Neural cell (in vitro differentiated cells): ENCODE results near the gene ILF3. TPM values are rescaled to one million over a fixed set of nuclear protein-coding genes. Genes with fewer than 3 reads are reported as not detected.

Source experiments
- H2AFZ ChIP-seq: fragments of 200-600, 300-800 bp; sonication (generic), shearing (Covaris generic); 2 replicates; pipeline ENCODE4 v1.6.0; 2014; ENCODE audit warnings: low read depth, mild to moderate bottlenecking, antibody characterized with exemption, low read length, moderate library complexity
- H3F3A ChIP-seq: fragments of 200-600 bp; shearing (Covaris generic); 2 replicates; pipeline ENCODE4 v1.6.1; 2016; ENCODE audit warnings: mild to moderate bottlenecking, moderate library complexity, mixed read lengths, antibody characterized with exemption, low read length; ENCODE audit not compliant: insufficient read depth, poor library complexity, severe bottlenecking
- H3K27ac ChIP-seq: fragments of 200-600, 300-800 bp; sonication (generic), shearing (Covaris generic); 2 replicates; pipeline ENCODE4 v1.5.1; 2014; ENCODE audit warnings: mild to moderate bottlenecking, low read length, moderate library complexity
- H3K27me3 ChIP-seq: fragments of 300-800, 200-600 bp; sonication (generic), shearing (Covaris generic); 2 replicates; pipeline ENCODE4 v1.6.0; 2014; ENCODE audit warnings: mild to moderate bottlenecking, low read depth, low read length, moderate library complexity; ENCODE audit not compliant: insufficient read depth
- H3K36me3 ChIP-seq: fragments of 300-800, 200-600 bp; sonication (generic), shearing (Covaris generic); 2 replicates; pipeline ENCODE4 v1.5.1; 2014; ENCODE audit warnings: mild to moderate bottlenecking, antibody characterized with exemption, low read length, moderate library complexity; ENCODE audit not compliant: insufficient read depth
- H3K4me2 ChIP-seq: fragments of 300-800, 200-600 bp; sonication (generic), shearing (Covaris generic); 2 replicates; pipeline ENCODE4 v1.6.0; 2014; ENCODE audit warnings: mild to moderate bottlenecking, low read length
- H3K4me3 ChIP-seq: fragments of 300-800, 200-600 bp; sonication (generic), shearing (Covaris generic); 2 replicates; pipeline ENCODE4 v1.5.1; 2014; ENCODE audit warnings: mild to moderate bottlenecking, low read length, moderate library complexity
- H3K79me2 ChIP-seq: fragments of 200-600 bp; shearing (Covaris generic); replicated peaks from 2 replicates; pipeline ENCODE4 v1.6.0; 2014; ENCODE audit warnings: mild to moderate bottlenecking, low read length, moderate library complexity; ENCODE audit not compliant: insufficient read depth
- H3K9ac ChIP-seq: fragments of 300-800, 200-600 bp; sonication (generic), shearing (Covaris generic); 2 replicates; pipeline ENCODE4 v1.6.1; 2016; ENCODE audit warnings: mild to moderate bottlenecking, low read length, mixed read lengths
- H3K9me2 ChIP-seq: fragments of 200-600 bp; shearing (Covaris generic); 2 replicates; pipeline ENCODE4 v1.6.1; 2016; ENCODE audit warnings: mild to moderate bottlenecking, low read length, mixed read lengths; ENCODE audit not compliant: insufficient read depth
- H3K9me3 ChIP-seq: fragments of 200-600, 300-800 bp; sonication (generic), shearing (Covaris generic); 2 replicates; pipeline ENCODE4 v1.6.1; 2016; ENCODE audit warnings: mild to moderate bottlenecking, mixed run types, low read length, moderate library complexity, mixed read lengths
- H4K20me1 ChIP-seq: fragments of 200-600 bp; shearing (Covaris generic); 2 replicates; pipeline ENCODE4 v1.6.1; 2016; ENCODE audit warnings: mild to moderate bottlenecking, mixed run types; ENCODE audit not compliant: insufficient read depth
- CTCF ChIP-seq: fragments of 450-650 bp; IDR thresholded peaks from 2 replicates; pipeline ENCODE4 v1.5.1; 2014; ENCODE audit warnings: antibody characterized with exemption, mild to moderate bottlenecking, moderate library complexity; ENCODE audit not compliant: poor library complexity, severe bottlenecking
- EP300 ChIP-seq: fragments of 450-650 bp; conservative IDR thresholded peaks from 2 replicates; pipeline ENCODE4 v1.6.1; 2014; ENCODE audit warnings: antibody characterized with exemption, mild to moderate bottlenecking, moderate library complexity; ENCODE audit not compliant: poor library complexity, severe bottlenecking
- EZH2 ChIP-seq: fragments of 200-600, 300-800 bp; shearing (Covaris generic), sonication (generic); IDR thresholded peaks from 2 replicates; pipeline ENCODE4 v1.6.1; 2014; ENCODE audit warnings: antibody characterized with exemption, low read length, borderline replicate concordance, mild to moderate bottlenecking; ENCODE audit not compliant: insufficient read depth, poor library complexity, severe bottlenecking
- MXI1 ChIP-seq: fragments of 450-650 bp; conservative IDR thresholded peaks from 2 replicates; pipeline ENCODE4 v1.6.1; 2014; ENCODE audit warnings: antibody characterized with exemption, mild to moderate bottlenecking; ENCODE audit not compliant: poor library complexity, severe bottlenecking
- POLR2AphosphoS5 ChIP-seq: IDR thresholded peaks from 2 replicates; pipeline ENCODE4 v1.6.1; 2012
- RAD21 ChIP-seq: fragments of 450-650 bp; conservative IDR thresholded peaks from 2 replicates; pipeline ENCODE4 v1.6.1; 2014; ENCODE audit warnings: antibody characterized with exemption, mild to moderate bottlenecking, moderate library complexity
- REST ChIP-seq: IDR thresholded peaks from 2 replicates; pipeline ENCODE4 v1.6.1; 2012; ENCODE audit warnings: borderline replicate concordance
- SMC3 ChIP-seq: fragments of 450-650 bp; conservative IDR thresholded peaks from 2 replicates; pipeline ENCODE4 v1.6.1; 2014; ENCODE audit warnings: antibody characterized with exemption, mild to moderate bottlenecking, moderate library complexity; ENCODE audit not compliant: poor library complexity
- TAF1 ChIP-seq: IDR thresholded peaks from 2 replicates; pipeline ENCODE4 v1.6.1; 2012; ENCODE audit warnings: low read depth
- polyA plus RNA-seq: library from polyadenylated mRNA; depleted of rRNA; stranded (reverse); fragments of >200 nt; gene quantifications from 2 replicates; pipeline ENCODE4 v1.2.3, GENCODE V29; 2014

Gene ILF3
- polyA plus RNA-seq, 1 donor from 2014 or later: 464 TPM

- Histone ChIP-seq H4K20me1 (no peaks in the 10 kb centered on the region), H3K9ac (no peak within 1 kb of the TSS), H3K4me2 (no peak within 1 kb of the TSS), H3K36me3 (no peaks in the 10 kb centered on the region), H3K27ac (no peak within 1 kb of the TSS), H3K9me2 (no peaks in the 10 kb centered on the region), H3K27me3 (no peaks in the 10 kb centered on the region), H3K79me2 (no peaks in the 10 kb centered on the region), H3K4me3 (peak within 1 kb of the TSS; percentile 25), H3F3A (no peaks in the 10 kb centered on the region), H2AFZ (no peak within 1 kb of the TSS), H3K9me3 (no peaks in the 10 kb centered on the region)
- no peak for TF ChIP-seq TAF1
- no peak for TF ChIP-seq POLR2AphosphoS5
- TF ChIP-seq RAD21: no peak
- TF ChIP-seq EZH2: no peak
- TF ChIP-seq REST: no peak
Observed at GRCh38 chr19:10625003-10625761, 29.0 kb upstream of the ILF3 start, which contains the start of gene SLC44A2. Gene SLC44A2, plus strand, starts transcription at chr19:10625553. Its CDS starts 81 bp downstream, at chr19:10625634.

- no peak overlapping the region for H3K4me2 ChIP-seq
- H3K27ac ChIP-seq: no peak overlapping the region
- no peaks in the 10 kb centered on the region for H4K20me1 ChIP-seq
- H3K9me2 ChIP-seq: no peaks in the 10 kb centered on the region
- no peaks in the 10 kb centered on the region for H3K79me2 ChIP-seq
- H2AFZ ChIP-seq: no peak overlapping the region
- no peaks in the 10 kb centered on the region for H3K36me3 ChIP-seq
- no peak overlapping the region for H3K9ac ChIP-seq
- H3F3A ChIP-seq: no peaks in the 10 kb centered on the region
- no peak for TF ChIP-seq MXI1
- TF ChIP-seq SMC3: no peak
- TF ChIP-seq POLR2AphosphoS5: no peak
- no peak for TF ChIP-seq RAD21
- no peak for TF ChIP-seq EZH2
- peak overlapping the region; percentile 25 for H3K4me3 ChIP-seq
- no peaks in the 10 kb centered on the region for H3K27me3 ChIP-seq
- no peaks in the 10 kb centered on the region for H3K9me3 ChIP-seq
Observed at GRCh38 chr19:10625762-10626138, 28.4 kb upstream of the ILF3 start.

GRCh38 chr19:10631874-10632273 lies 22.3 kb upstream of the ILF3 start:
- no peak for TF ChIP-seq CTCF
- no peak for TF ChIP-seq TAF1
- TF ChIP-seq MXI1: no peak
- no peak for TF ChIP-seq POLR2AphosphoS5
- no peak for TF ChIP-seq RAD21
- no peak for TF ChIP-seq EP300
- TF ChIP-seq REST: no peak
- no peak for TF ChIP-seq SMC3
- Histone ChIP-seq H2AFZ (no peak overlapping the region), H3K27me3 (no peaks in the 10 kb centered on the region), H3K9ac (no peak overlapping the region), H3K36me3 (no peaks in the 10 kb centered on the region), H3K9me3 (no peaks in the 10 kb centered on the region), H4K20me1 (no peaks in the 10 kb centered on the region), H3K4me2 (no peak overlapping the region), H3K27ac (no peak overlapping the region), H3F3A (no peaks in the 10 kb centered on the region), H3K9me2 (no peaks in the 10 kb centered on the region), H3K4me3 (no peak overlapping the region), H3K79me2 (no peaks in the 10 kb centered on the region)
